Activated T-cell treated with anti-CD3 and anti-CD28 coated beads, Interleukin-2, amount 50 U/mL, for 48 hours (primary cell): Measurements from ENCODE around the gene ARMH3.

Source experiments
- DNase-seq, 2 experiments: peaks; one replicate each; pipeline ENCODE4 v3.0.0-alpha.2; 2020

The ARMH3 gene

DNA sequence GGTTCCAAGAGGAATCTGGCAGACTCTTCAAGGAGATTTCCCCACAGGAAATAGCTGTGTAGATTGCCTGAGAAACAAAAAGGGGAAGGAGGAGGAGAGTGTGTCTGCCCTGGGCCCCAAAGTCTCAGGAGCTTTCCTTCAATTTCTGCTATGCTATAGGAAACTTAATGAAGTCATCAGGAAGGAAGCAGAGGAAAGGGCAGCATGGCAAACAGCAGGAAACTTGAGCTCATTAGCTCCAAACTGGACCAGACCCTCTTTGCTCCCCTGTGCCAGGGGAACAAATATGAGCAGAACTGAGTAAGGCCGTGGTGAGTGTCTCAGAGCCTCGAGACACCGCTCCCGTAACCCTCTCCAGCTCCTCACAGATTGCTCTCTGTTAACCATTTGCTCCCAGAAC, 207.6 kb downstream of the ARMH3 start:
- no peak for DNase-seq

DNA sequence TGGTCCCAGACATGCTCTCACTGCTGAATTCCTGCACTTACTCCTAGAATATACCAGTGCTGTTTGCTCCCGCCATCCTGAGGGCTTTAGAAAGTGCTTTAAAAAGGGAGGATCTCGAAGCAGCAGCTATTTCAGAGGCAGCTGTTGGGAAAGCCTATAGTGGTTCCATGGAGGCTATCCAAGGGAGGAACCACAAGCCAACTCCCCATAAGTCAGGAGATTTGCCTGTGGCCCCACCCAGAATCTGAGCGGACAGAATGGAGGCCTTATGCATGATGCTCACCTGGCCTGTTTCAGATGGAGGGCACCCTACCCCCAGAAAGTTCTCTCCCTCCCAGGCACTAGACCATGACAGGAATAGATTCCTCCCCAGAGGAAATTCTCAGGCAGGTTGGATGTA, 210.1 kb downstream of the ARMH3 start:
- DNase-seq, result no peak

DNA sequence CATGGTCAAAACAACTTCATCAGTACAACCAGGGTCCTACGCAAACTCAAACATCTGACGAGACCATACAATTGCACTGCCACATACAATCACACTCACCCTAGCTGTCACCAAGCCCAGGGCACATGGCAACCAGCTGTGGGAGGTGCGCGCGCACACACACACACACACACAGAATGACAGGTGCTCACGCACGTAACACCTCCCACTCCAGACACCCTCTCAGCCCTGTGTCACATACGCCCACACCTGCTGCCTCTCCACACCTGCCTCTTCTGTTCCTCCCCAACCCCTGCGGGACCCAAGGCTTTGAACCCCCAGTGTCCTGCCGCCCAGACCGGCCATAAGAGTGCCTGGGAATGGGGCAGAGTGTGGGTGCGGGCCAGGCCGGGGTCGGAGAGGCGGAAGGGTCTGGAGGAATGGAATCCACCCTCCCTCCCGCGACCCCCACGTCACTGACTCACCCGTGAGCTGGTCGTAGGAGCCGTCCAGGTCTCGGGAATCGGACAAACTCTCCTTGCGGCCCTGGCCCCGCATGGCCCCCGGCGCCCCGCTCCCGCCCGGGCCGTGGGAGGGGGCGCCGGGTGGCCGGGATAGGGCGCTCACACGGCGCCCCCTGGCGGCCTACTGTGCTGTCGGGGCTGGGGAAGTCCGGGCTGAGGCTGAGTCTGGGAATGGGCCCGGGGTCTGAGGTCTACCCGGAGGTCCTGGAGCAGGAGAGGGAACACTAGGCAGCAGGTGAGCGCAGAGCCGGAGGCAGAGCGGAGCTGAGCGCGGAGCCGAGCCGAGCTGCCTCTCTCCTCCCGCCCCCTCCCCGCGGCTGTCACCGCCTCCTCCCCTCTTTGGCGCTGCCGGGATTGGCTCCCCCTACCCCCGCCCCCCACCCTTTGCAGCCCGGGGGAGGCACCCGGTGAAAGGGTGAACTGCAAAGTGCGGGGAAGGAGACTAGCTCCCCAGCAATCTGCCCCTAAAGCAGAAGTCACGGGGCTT, 212.6 kb downstream of the ARMH3 start, which contains the start of gene KCNIP2:
Gene KCNIP2, minus strand, starts transcription at position 769 of the 990 bp plus-strand sequence. Its CDS starts 232 bp downstream, at position 537.
- DNase-seq, result peak; percentile 57 to 68

DNA sequence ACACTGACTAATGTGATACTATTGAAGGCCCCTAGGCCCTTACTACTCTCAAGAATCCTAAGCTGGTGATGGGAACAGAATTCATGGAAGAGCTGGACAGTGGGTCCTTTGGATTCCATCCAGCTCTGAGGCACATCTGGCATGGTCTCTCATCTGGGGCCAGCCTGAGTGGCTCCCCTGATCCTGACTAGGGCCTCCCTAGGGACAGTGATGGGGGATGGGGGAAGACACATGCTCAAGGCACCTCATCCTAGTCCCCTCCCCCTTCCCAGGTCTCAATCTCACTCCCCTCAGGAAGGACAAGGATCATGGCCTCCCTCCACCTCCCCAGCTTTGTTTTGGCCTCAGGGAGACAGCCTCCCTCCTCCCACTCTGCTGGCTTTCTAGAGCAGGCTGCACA, 214.1 kb downstream of the ARMH3 start:
- DNase-seq, result no peak

DNA sequence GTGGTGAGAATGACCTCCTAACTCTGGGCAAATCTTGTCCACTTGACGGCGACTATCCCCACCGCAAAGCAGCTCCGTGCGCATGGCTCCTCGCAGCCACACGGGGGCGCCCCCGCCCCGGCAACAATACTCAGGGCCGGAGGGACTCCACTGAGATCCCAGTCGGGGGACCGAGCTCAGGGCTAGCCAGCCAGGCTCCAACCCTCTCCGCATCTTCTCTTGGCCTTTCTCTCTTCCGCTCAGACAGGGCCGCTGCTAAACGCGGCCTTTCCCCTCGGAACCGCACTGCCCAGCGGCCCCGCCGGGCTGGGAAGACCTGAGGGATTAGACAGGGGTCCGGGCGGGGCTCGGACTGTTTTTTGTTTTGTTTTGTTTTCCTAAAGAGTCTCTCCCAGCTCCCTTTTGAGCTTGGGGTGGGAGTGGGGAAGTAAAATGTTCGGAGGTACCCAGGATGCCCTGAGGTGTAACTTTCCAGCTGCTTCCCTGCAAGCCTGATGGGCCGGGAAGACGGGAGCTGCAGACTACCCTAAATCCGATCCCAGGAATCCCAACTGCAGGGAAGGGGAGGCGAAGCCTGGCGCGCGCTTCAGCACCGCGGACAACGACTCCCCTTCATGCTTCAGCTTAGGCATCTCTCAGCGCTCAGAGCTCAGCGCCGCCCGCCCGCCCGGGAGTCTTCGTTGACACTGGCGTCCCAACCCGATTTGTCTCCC, 215.1 kb downstream of the ARMH3 start:
- DNase-seq, result peak; percentile 87 to 89

DNA sequence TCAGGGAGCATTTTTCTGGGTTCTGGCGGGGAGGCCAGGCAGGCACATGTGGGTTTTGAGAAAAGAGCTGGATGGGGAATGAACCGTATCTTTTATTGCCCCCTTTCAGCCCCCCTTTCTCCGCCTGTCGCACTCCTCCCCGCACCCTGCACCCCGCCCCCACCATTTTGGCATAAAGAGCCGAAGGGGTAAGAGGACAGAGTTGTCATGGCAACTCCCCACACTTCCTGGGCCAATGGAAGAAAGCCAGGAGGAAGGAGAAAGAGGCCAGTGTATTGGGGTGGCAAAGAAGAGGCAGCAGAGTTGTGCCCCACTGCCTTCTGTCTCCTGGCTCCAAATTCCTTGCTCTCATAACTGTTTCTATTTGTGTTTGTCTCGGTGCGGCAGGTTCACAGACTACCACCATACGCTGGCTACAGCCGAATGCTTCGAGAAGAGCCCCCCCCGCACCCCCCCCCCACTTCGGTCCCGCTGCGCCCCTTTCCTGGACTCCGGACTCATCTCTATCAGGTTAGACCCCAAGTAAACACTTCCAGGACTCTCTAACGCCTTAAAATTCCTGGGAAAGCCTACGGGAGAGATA, 215.8 kb downstream of the ARMH3 start:
- DNase-seq, result peak in 1 of 2 experiments; percentile 46

DNA sequence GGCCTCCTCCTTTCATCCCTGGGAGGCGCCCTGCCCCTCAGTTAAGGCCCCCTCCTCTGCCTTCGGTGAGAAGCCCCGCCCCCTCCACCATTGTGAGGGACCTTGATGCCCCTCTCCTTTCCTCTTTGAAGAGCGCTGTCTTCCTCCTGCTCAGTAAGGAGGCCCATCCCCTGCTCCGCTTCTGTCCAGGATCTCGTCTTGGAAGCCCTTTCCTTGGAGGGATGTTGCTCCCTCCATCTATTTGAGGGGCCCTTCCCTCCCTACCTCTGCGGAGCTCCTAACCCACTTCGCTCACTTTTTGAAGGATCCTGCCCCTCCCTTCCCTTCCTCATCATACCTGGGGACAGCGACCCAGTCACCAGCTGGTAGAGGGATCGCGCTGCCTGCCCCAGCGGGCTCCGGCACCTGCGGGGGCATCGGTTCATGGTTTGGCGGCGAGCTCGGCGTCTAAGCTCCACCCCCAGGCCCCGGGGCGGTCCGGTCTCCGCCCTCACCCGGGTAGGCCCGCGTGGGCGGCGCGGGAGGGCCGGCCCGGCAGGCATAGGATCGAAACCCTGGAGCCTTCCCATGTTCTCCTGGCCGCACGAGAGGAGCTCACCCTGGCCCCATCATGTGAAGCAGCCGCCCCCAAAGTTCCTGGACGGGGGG, 216.4 kb downstream of the ARMH3 start:
- peak; percentile 70 to 79 for DNase-seq

DNA sequence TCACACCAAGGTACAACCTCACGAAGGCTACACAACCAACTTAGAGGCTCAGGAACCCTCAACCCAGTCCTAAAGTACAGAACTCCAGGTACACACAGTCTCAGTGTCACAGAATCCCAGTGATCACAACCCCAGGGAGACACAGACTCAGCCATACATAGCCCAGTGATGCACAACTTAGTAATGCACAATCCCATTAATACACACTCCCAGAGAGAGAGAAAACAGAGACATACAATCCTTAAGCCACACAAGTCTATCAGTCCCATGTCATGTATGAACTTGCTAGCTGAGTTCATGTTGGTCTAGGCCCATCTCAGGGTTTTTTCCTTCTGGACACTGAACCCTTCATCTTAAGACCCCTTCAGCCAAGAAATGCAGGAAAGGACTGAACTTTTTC, 217.0 kb downstream of the ARMH3 start:
- no peak for DNase-seq

DNA sequence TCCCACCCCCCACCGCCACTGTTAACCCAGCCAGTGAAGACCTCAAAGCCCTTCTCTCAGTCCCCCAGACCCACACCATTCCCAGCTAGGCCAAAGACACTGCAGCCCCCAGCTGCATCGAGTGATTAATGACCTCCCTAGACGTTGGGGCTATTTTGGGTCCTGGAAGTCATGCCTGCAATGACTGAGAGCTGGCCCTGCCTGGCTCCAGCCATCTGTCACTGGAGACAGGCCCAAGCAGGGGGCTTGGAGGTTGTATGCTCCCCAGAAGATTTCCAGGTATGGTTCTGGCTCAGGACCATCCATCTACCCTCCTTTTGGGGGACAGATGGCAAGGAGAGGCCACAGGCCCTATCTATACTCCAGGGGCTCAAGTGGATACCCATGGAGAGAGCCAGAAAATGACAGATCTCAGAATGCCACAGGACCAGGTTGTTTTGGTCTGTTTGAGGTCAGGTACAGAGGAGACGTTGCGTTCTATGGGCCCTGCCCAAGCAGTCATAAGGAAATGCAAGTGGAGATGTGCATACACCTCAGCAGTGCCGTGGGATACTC, 217.5 kb downstream of the ARMH3 start:
- DNase-seq, result no peak

DNA sequence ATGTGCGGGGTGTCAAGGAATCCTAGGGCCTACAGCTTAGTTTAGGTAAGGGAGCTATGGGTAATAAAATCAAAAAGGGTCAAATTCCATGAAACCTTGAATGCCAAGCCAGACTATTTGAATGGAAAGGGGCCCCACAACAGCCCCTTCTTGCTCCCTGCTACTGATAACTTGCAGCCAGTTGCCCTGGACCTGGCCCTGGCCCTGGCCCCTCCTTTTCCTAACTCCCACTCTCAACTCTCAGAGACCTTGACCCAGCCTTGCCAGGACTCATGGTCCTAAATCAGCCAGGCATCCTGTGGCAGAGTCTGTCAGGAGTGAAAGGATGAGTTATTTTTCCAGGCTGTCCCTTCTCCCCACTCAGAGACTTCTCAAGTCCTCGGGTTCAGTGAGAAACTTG, 218.2 kb downstream of the ARMH3 start:
- no peak for DNase-seq

DNA sequence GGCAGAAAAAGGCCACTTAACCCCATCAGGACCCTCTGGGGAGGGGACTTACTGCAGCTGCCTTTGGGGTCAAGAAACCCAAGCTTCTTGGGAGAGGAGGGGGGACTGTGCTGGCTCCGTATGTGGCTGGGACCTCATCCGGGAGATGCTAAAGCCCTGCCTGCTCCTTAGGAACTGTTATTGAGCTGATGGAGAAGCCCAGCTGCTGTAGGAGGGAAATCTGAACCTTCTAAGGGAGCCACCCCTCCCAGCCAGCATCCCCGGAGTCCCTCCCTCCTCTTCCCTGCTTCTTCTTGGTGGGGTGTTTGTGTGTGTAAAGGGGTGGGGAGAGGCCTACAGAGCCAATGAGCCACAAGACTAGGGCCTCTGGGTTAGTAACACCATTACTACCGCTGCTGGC, 220.6 kb downstream of the ARMH3 start:
- DNase-seq, result no peak

DNA sequence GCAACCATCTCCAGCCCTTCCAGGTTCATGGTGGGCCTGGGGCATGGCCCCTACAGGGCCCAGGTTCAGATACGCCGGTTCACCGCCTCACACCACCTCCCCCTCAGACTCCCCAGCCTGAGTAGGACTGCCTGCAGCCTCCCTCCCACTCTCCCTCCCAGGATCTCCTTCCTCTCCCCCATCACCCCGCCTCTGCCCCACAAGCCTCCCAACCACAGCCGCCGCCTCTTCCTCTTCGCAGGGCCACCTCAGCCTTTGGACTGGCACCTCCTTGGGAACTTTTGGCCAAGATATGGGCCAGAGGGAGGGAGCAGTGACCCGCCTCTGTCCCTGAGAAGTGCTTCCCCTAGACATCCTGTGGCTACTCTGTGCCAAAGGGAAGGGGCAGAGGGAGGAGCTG, 221.6 kb downstream of the ARMH3 start:
- no peak for DNase-seq

DNA sequence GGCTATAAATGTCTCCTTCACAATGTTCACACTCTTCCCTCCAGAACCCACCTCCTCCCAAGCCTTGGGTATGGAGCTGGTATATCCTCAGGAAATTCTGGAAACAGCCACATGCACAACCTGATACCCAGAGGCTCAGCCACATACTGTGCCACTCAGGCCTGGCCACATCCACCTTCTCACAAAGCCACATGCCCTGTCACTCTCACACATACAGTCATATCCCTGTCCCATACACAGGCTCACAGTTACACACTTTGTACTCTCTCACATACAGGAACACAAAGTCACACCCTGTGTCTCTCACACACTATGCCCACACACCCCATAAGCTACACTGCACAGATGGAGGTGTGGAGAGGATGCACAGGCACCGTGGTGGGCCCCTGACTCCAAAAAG, 222.5 kb downstream of the ARMH3 start:
- DNase-seq, result no peak

DNA sequence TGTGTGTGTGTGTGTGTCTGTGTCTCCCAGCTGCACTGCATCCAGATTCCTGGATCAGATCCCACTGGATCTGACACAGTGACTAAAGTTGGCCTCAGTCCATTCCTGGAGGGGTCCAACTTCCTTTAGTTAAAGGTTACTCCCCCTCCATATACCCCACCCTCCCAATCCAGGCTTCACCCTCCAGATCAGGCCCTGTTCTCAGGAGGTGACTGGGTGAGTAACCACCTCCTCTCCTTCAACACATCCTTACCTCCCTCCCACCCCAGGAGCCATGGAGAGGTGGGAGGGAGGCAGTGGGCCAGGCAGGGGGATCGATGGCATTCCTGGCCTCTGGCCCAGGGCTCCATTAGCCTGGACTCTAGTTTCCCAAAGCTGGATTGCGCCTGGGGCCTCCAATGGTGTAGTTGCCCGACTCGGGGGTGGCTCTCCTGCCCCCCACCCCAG, 223.6 kb downstream of the ARMH3 start:
- no peak for DNase-seq

DNA sequence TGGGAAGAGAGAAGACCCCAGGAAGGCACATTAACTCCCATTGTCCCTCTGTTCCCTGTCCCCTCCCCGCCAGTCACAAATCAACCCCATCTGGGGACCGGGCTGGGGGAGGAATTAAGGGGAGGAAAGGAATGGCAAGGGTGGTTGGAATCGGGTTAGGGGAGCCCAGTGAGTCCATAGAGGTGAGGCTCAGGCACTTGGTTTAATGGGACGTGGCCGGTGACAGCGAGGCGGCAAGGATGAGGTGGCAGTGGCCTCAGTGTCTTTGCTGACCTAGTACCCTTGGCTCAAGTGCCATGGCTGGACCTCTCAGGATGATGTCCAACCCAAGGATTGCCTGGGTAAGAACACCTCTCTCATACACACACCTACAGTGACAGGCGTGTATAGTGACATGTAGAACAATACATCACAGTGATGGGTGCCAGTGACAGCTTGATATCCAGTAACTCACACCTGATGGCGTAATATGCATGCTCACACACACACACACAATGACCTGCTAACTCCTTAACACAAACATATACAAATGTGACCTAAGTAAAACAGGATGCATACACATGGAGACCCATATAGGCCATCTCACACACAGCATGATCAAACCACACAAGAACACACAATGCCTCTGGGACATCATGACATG, 224.7 kb downstream of the ARMH3 start:
- no peak for DNase-seq

DNA sequence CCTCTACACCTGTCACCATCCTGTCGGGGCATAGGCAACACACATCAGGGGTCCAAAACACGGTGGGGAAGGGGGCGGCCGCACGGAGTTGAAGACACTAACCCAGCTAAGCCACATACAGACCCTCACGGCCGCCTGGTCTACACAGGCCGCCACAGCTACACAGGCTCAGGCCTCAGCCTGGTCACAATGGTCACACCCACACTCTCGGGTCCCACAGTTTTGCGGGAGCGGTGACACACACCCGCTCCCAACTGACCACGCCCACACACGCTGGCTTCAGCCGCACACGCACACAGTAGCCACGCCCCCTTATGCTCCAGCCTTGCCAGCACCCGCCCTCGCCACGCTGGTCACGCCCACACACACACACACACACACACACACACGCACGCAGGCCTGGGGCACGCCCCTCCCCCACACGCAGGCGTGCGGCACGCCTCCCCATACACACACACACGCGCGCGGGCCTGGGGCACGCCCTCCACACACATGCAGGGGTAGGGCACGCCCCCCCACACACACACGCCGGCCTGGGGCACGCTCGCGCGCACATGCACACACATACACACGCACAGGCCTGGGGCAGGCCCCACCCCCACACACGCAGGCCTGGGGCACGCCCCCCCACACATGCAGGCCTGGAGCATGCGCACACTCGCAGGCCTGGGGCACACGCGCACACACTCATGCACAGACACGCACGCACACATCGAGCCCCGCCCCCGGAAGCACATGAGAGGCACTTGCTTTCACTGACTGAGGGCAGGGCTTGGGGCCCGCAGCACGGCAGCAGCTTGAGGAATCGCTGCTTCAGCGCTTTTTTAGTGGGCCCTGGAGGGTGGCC, 225.4 kb downstream of the ARMH3 start:
- peak; percentile 91 to 92 for DNase-seq

DNA sequence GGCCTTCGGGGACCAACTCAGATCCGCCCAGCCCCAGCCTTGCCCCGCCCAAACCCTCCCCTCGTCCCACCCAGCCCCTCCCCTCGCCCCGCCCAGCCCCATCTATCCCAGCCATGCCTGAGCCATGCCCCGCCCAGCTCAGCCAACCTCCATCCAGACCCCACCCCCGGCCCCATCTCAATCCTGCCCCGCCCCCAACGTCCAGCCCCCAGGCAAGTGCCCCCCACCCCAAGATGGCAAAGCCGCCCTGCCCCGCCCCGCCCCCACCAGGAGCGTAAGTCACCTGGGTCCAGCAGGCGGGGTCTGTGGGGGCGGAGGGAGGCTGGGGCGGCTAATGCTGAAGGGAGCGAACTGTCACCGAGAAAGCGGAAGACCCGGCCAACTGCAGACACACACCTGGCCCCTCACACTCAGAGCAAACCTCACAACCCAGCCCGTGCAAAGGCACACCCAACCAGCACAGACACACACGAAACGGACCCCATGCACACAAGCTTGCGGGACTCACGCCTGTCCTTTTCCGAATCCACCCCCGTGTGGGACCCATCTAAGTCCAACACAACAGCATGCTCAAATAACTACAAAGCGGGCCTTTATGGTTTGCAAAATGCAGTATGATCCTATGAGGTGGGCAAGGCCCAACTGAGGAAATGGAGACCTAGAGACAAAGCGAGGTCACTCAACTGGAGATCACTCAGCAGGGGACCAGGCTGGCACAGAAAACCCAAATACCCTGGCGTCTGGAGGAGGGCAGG, 226.2 kb downstream of the ARMH3 start:
- peak; percentile 63 to 76 for DNase-seq

DNA sequence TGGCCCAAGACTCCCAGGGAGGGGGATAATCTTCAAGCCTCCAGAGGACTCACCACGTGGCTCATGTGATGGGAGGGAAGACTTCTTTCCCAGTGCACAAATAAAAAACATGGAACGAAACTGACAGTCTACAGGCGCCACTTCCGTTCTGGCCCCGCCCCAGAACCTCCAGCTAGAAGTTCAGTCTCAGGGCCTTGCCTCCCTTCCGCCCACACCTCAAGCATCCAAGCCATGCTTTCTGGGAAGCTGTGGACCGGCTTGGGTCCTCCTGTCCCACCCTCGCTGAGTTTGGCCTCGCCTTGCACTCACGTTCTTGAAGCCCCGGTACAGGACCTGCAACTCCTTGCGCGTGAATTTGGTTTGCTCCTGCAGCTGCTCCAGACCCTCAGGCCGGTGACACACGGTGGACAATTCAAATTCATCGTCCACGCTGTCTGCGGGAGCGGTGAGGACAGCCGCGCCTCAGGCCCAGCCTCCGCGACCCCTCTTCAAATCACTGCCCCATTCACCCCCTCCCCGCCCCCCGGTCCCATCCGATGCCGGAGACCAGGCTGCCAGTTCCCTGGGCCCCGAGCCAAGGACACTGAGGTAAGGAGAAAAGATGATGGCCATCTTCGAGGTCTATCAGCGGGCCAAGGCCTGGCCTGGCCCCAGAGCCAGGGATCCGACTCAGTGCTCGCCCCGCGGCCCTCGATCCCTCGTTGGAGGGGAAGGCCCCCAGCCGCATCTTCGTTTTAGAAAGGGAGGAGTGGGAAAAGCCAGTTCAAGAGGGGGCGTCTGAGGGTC, 227.0 kb downstream of the ARMH3 start:
- no peak for DNase-seq

DNA sequence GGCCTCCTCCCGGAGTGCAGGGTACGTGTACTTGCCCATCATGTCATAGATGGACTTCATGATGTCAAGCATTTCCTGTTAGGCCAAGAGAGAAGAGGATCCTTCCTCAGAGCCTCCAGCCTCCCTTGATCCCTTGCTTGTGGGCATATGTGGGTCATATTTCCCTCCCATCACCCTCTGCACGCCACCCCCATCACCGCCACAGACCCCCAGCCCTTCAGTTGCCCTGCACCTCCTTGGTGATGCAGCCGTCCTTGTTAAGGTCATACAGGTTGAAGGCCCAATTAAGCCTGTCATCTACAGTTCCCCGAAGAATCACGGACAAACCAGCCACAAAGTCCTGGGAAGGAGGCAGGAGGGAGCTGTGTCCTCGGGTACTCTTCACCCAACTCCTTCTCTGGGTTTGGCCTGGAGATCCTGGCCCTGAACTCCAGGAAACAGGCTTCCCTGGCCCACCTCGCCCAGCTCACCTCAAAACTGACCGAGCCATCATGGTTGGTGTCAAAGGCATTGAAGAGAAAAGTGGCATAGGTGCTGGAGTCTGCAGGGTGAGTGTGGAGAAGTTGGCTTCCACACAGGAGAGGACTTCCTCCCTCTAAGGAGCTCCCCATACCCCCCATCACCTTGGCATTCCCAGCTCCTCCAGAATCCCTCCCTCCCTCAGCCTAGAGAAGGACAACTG, 227.9 kb downstream of the ARMH3 start:
- no peak for DNase-seq
